ENCODE results near the gene F11R. TPM values are rescaled to one million over a fixed set of nuclear protein-coding genes. Genes with fewer than 3 reads are reported as not detected.
"Not testable (repeated sequence)": the region's sequence is repeated elsewhere in the genome, so short reads cannot be mapped to it uniquely, and the experiment has no call there.

F11R gene
- polyA plus RNA-seq, 3 donors from 2014 or later = 11.5 to 53.2 (median 27.7) TPM

GRCh38 chr1:160999376-160999775 lies 21.6 kb downstream of the F11R start:
- Mint-ChIP-seq H3K4me1 (peaks cover 0 to 3% of the 10 kb centered on the region in 2 donors), H3K4me3 (no peak overlapping the region), H3K27me3 (ENCODE audit: low read depth in 3 of 3) (no peaks in the 10 kb centered on the region), H3K9me3 (no peaks in the 10 kb centered on the region), H3K27ac (no peak overlapping the region), H3K36me3 (peaks cover 11 to 32% (median 17%) of the 10 kb centered on the region in 3 donors)
- no peak for DNase-seq

DNA sequence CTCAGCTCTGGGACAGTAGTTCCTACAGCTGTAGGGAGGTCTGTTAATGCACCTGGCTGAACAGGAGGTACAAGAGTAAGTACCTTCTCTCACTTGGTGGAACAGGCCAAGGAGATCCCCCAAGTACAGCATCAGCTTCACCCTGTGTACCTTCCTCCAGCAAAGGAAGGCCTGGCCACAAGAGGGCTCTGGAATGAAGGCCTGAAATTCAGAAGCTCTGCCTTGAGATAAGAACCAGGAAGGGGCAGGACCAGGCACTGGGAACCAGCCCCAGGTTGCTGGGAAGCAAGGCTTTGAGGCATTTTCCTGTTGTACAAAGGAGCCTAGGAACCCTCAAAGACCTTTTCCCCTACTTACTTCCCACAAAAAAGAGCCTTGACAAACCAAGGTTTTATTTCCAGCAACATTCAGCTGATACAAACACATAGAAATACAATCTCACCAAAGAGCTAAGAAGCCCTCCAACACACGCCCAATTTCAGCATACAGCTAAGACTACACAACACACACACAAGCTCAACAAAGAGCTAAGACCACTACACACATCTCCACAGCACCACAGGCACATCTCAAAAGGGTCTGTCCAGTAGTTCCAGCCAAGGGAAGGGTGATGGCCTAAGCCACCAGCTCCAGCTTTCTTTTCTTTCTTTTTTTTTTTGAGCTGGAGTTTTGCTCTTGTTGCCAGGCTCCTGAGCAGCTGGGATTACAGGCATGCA lies 23.5 kb downstream of the F11R start:
- no peaks in the 10 kb centered on the region for H3K27me3 Mint-ChIP-seq (ENCODE audit: low read depth in 3 of 3)
- H3K36me3 Mint-ChIP-seq = peaks cover 11 to 32% (median 17%) of the 10 kb centered on the region in 3 donors
- H3K4me1 Mint-ChIP-seq = peaks cover 0 to 3% of the 10 kb centered on the region in 2 donors
- H3K27ac Mint-ChIP-seq = peak overlapping the region; percentile 11 to 76 (median 56)
- peak; percentile 20 to 34 (median 33) for DNase-seq
- no peak overlapping the region for H3K4me3 Mint-ChIP-seq
- no peaks in the 10 kb centered on the region for H3K9me3 Mint-ChIP-seq

GRCh38 chr1:160996178-160996577 lies 24.8 kb downstream of the F11R start:
- H3K27me3 Mint-ChIP-seq (ENCODE audit: low read depth in 3 of 3) = no peaks in the 10 kb centered on the region
- H3K36me3 Mint-ChIP-seq = peaks cover 11 to 32% (median 17%) of the 10 kb centered on the region in 3 donors
- H3K4me3 Mint-ChIP-seq = no peak overlapping the region
- DNase-seq = no peak
- H3K9me3 Mint-ChIP-seq = no peaks in the 10 kb centered on the region
- no peaks in the 10 kb centered on the region for H3K4me1 Mint-ChIP-seq
- peak overlapping the region in 4 of 6 donors; percentile 43 to 58 (median 50) for H3K27ac Mint-ChIP-seq

DNA sequence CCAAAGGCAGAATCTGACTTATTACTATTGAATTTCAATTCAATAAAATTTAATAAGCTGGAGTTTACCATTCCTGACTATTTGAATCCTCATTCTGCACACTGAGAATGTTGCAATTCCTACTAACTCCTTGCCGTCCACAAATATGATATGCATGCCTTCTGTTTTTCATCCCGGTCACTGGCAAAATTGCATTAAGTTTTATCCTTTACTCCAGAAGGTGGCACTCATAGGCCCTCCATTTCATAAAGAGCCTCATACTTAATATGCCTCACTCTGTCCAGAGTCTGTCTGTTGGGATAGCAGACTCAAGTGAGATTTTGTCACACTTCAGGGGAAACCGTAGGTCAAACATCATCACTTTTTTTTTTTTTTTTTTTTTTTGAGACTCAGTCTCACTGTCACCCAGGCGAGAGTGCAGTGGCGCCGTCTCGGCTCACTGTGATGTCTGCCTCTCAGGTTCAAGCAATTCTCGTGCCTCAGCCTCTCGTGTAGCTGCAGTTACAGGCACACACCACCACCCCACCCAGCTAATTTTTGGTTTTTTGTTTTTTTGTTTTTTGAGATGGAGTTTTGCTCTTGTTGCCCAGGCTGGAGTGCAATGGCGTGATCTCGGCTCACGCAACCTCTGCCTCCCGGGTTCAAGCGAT lies 27.3 kb downstream of the F11R start:
- Mint-ChIP-seq H3K9me3 (no peaks in the 10 kb centered on the region), H3K4me1 (peaks cover 4 to 9% of the 10 kb centered on the region in 2 donors), H3K27ac (no peak overlapping the region), H3K36me3 (peaks cover 0 to 8% (median 4%) of the 10 kb centered on the region in 3 donors), H3K4me3 (no peak overlapping the region), H3K27me3 (ENCODE audit: low read depth in 3 of 3) (peaks cover 3 to 7% (median 6%) of the 10 kb centered on the region in 3 donors)
- DNase-seq = no peak

GRCh38 chr1:160992036-160992435 lies 28.9 kb downstream of the F11R start:
- H3K9me3 Mint-ChIP-seq; H3K4me3 Mint-ChIP-seq; H3K27ac Mint-ChIP-seq; DNase-seq; H3K4me1 Mint-ChIP-seq; H3K36me3 Mint-ChIP-seq; H3K27me3 Mint-ChIP-seq (ENCODE audit: low read depth in 3 of 3): not testable (repeated sequence)

DNA sequence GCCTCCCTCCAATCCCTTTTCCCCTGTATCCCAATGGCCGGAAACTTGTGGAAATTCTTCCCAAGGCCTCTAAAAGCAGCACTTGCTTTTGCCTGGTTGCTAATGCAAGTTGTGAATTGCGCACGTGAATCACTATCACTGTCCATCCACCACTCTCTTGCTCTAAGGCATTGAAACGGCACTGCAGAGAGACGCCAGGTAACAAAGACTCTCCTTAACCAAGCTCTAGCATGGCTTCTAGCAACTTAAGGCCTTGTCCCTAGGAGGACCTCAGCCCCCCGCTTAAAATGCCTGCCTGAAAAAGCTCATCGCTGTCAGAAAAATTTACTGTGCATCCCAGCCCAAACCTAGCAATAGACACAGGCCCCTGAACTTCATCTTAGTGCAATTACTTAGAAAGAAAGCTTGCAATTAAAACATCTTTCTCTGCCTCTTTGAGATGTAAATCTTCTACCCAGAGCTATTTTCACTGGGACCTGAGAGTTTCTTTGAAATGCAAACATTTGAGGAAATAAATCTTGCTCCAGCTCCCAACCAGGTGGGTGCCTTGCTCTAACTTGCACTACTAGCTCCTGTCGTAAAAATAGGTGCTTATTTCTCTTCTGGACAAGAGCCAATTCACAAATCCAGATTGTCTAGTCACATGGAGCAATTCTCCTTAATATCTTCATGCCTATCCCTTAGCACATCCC lies 33.4 kb downstream of the F11R start:
- no peak overlapping the region for H3K4me3 Mint-ChIP-seq
- peaks cover 8 to 13% (median 10%) of the 10 kb centered on the region in 3 donors for H3K27me3 Mint-ChIP-seq (ENCODE audit: low read depth in 3 of 3)
- no peaks in the 10 kb centered on the region for H3K36me3 Mint-ChIP-seq
- H3K9me3 Mint-ChIP-seq = no peaks in the 10 kb centered on the region
- DNase-seq = no peak
- peaks cover 4 to 9% of the 10 kb centered on the region in 2 donors for H3K4me1 Mint-ChIP-seq
- H3K27ac Mint-ChIP-seq = no peak overlapping the region

DNA sequence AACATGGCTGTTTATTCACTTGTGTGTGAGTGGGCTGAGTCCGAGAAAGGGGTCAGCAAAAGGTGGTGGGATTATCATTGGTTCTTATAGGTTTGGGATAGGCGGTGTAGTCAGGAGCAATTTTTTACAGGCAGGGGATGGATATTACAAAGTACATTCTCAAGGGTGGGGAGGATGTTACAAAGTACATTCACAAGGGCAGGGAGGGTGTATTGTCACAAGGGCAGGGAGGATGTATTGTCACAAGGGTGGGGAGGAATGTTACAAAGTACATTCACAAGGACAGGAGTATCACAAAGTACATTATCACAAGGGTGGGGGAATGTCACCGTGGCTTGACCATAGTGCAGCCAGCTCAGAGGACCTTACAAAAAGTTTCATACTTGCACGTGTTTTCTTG lies 35.2 kb downstream of the F11R start:
- H3K9me3 Mint-ChIP-seq = no peaks in the 10 kb centered on the region
- H3K36me3 Mint-ChIP-seq = no peaks in the 10 kb centered on the region
- H3K27me3 Mint-ChIP-seq (ENCODE audit: low read depth in 3 of 3) = peaks cover 14 to 17% (median 16%) of the 10 kb centered on the region in 3 donors
- no peak for DNase-seq
- peaks cover 8 to 9% of the 10 kb centered on the region in 2 donors for H3K4me1 Mint-ChIP-seq
- H3K27ac Mint-ChIP-seq = no peak overlapping the region
- H3K4me3 Mint-ChIP-seq = no peak overlapping the region

- no peaks in the 10 kb centered on the region for H3K9me3 Mint-ChIP-seq
- no peak for DNase-seq
- peak overlapping the region in 2 of 5 donors; percentile 30 for H3K4me3 Mint-ChIP-seq
- peaks cover 13 to 20% (median 13%) of the 10 kb centered on the region in 3 donors for H3K27me3 Mint-ChIP-seq (ENCODE audit: low read depth in 3 of 3)
- no peak overlapping the region for H3K27ac Mint-ChIP-seq
- peaks cover 0 to 4% of the 10 kb centered on the region in 2 donors for H3K4me1 Mint-ChIP-seq
- no peaks in the 10 kb centered on the region for H3K36me3 Mint-ChIP-seq
Measured at GRCh38 chr1:160981584-160982411, 39.2 kb downstream of the F11R start.

DNA sequence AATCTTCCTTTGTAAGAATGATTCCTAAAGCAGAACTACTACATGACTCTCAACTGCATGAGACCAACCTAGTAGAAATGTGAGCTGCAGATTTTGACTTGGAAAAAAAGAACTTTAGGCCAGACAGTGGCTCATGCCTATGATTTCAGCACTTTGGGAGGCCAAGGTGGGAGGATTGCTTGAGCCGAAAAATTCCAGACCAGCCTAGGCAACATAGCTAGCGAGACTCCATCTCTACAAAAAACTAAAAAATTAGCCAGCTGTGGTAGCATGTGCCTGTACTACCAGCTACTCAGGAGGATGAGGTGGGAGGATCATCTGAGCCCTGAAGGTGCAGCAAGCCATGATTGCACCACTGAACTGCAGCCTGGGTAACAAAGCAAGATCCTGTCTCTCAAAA lies 41.7 kb downstream of the F11R start:
- no peaks in the 10 kb centered on the region for H3K9me3 Mint-ChIP-seq
- H3K36me3 Mint-ChIP-seq = no peaks in the 10 kb centered on the region
- H3K27me3 Mint-ChIP-seq (ENCODE audit: low read depth in 3 of 3) = peaks cover 10 to 17% (median 15%) of the 10 kb centered on the region in 3 donors
- DNase-seq = no peak
- peaks cover 0 to 4% of the 10 kb centered on the region in 2 donors for H3K4me1 Mint-ChIP-seq
- H3K4me3 Mint-ChIP-seq = no peak overlapping the region
- H3K27ac Mint-ChIP-seq = no peak overlapping the region

DNA sequence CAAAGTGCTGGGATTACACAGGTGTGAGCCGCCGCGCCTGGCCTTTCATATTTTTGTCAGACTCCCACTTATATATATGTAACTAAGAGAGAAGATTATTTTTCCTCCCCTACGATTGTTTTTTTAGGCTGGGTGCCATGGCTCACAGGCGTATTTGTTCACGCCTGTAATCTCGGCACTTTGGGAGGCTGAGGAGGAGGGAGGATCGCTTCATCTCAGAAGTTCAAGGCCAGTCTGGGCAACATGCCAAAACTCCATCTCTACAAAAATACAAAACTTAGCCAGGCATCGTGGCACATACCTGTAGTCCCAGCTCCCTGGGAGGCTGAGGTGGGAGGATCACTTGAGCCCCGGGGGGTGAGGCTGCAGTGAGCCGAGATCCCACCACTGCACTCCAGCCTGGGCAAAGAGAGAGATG lies 42.4 kb downstream of the F11R start:
- no peak overlapping the region for H3K27ac Mint-ChIP-seq
- H3K27me3 Mint-ChIP-seq (ENCODE audit: low read depth in 3 of 3) = peaks cover 13 to 17% (median 15%) of the 10 kb centered on the region in 3 donors
- no peaks in the 10 kb centered on the region for H3K36me3 Mint-ChIP-seq

GRCh38 chr1:160975026-160975425 lies 45.9 kb downstream of the F11R start:
- Mint-ChIP-seq H3K4me3 (no peak overlapping the region), H3K27me3 (ENCODE audit: low read depth in 3 of 3) (peaks cover 8 to 11% (median 9%) of the 10 kb centered on the region in 3 donors), H3K9me3 (no peaks in the 10 kb centered on the region), H3K27ac (no peak overlapping the region), H3K4me1 (no peaks in the 10 kb centered on the region), H3K36me3 (no peaks in the 10 kb centered on the region)
- DNase-seq = no peak

More for the DNA sequence above, 42.4 kb downstream of the F11R start:
- no peak for DNase-seq
- no peaks in the 10 kb centered on the region for H3K9me3 Mint-ChIP-seq
- peaks cover 0 to 4% of the 10 kb centered on the region in 2 donors for H3K4me1 Mint-ChIP-seq
- no peak overlapping the region for H3K4me3 Mint-ChIP-seq

- Mint-ChIP-seq H3K36me3 (no peaks in the 10 kb centered on the region), H3K4me3 (no peak overlapping the region), H3K4me1 (no peaks in the 10 kb centered on the region), H3K27ac (no peak overlapping the region), H3K27me3 (ENCODE audit: low read depth in 3 of 3) (peaks cover 7 to 9% (median 7%) of the 10 kb centered on the region in 3 donors), H3K9me3 (no peaks in the 10 kb centered on the region)
- DNase-seq = no peak
Measured at GRCh38 chr1:160973491-160973890, 47.5 kb downstream of the F11R start.

- Mint-ChIP-seq H3K4me1 (no peaks in the 10 kb centered on the region), H3K27ac (no peak overlapping the region), H3K4me3 (no peak overlapping the region)
Measured at GRCh38 chr1:160972939-160973338, 48.0 kb downstream of the F11R start.

More at GRCh38 chr1:160972939-160973338, 48.0 kb downstream of the F11R start:
- Mint-ChIP-seq H3K27me3 (ENCODE audit: low read depth in 3 of 3) (peaks cover 6 to 8% (median 7%) of the 10 kb centered on the region in 3 donors), H3K36me3 (no peaks in the 10 kb centered on the region), H3K9me3 (no peaks in the 10 kb centered on the region)
- no peak for DNase-seq
